HepG2 (cell line): ENCODE measurements around the gene TGFBR1. TPM values are rescaled to one million over a fixed set of nuclear protein-coding genes. Genes with fewer than 3 reads are reported as not detected.

ENCODE experiments used
- CENPT ChIP-seq: sonication (generic); formaldehyde crosslinking; IDR thresholded peaks from 2 replicates; pipeline ENCODE4 v1.8.0; 2022; ENCODE audit warnings: low read depth, mild to moderate bottlenecking, moderate library complexity, missing genetic modification reagents
- ETV5 ChIP-seq: IDR thresholded peaks from 2 replicates; pipeline ENCODE4 v1.6.1; 2018; ENCODE audit warnings: missing biosample characterization, missing genetic modification reagents, inconsistent platforms, borderline replicate concordance
- GPN1 ChIP-seq: sonication (generic); formaldehyde crosslinking; IDR thresholded peaks from 2 replicates; pipeline ENCODE4 v1.5.1; 2020; ENCODE audit warnings: missing genetic modification reagents, borderline replicate concordance
- NKX3-1 ChIP-seq: sonication (generic); formaldehyde crosslinking; IDR thresholded peaks from 2 replicates; pipeline ENCODE4 v1.5.0; 2020; ENCODE audit warnings: missing genetic modification reagents
- ONECUT2 ChIP-seq: sonication (generic); formaldehyde crosslinking; IDR thresholded peaks from 2 replicates; pipeline ENCODE4 v1.4.0; 2020; ENCODE audit warnings: missing genetic modification reagents
- PHF8 ChIP-seq: sonication (generic); formaldehyde crosslinking; IDR thresholded peaks from 2 replicates; pipeline ENCODE4 v1.5.0; 2020; ENCODE audit warnings: missing genetic modification reagents
- SCMH1 ChIP-seq: sonication (generic); formaldehyde crosslinking; IDR thresholded peaks from 2 replicates; pipeline ENCODE4 v1.9.0; 2021; ENCODE audit warnings: missing genetic modification reagents, mild to moderate bottlenecking, borderline replicate concordance
- TMF1 ChIP-seq: sonication (generic); formaldehyde crosslinking; IDR thresholded peaks from 2 replicates; pipeline ENCODE4 v1.8.1; 2022; ENCODE audit warnings: low read depth, missing genetic modification reagents
- TSC22D2 ChIP-seq: sonication (generic); formaldehyde crosslinking; IDR thresholded peaks from 2 replicates; pipeline ENCODE4 v1.5.1; 2020; ENCODE audit warnings: missing genetic modification reagents, mild to moderate bottlenecking, borderline replicate concordance
- U2AF1 ChIP-seq: fragments of 200-400 bp; formaldehyde crosslinking; optimal IDR thresholded peaks from 2 replicates; pipeline ENCODE3; 2017; ENCODE audit warnings: mild to moderate bottlenecking, low read depth, low read length
- ZFP36L2 ChIP-seq: sonication (generic); formaldehyde crosslinking; IDR thresholded peaks from 2 replicates; pipeline ENCODE4 v1.4.0; 2020; ENCODE audit warnings: missing genetic modification reagents
- ZIK1 ChIP-seq: sonication (generic); formaldehyde crosslinking; IDR thresholded peaks from 2 replicates; pipeline ENCODE4 v1.5.0; 2020; ENCODE audit warnings: mild to moderate bottlenecking, low read depth, missing genetic modification reagents, borderline replicate concordance
- ZKSCAN8 ChIP-seq: IDR thresholded peaks from 2 replicates; pipeline ENCODE4 v1.6.1; 2016; ENCODE audit warnings: borderline replicate concordance, missing genetic modification reagents, missing compliant biosample characterization
- ZNF282 ChIP-seq: fragments of 450-650 bp; IDR thresholded peaks from 2 replicates; pipeline ENCODE4 v1.6.1; 2018; ENCODE audit not compliant: partially characterized antibody
- ZNF329 ChIP-seq: sonication (generic); formaldehyde crosslinking; IDR thresholded peaks from 2 replicates; pipeline ENCODE4 v1.9.0; 2021; ENCODE audit warnings: low read depth, mild to moderate bottlenecking, missing genetic modification reagents
- ZNF747 ChIP-seq: sonication (generic); formaldehyde crosslinking; IDR thresholded peaks from 2 replicates; pipeline ENCODE4 v1.8.1; 2023; ENCODE audit warnings: missing genetic modification reagents, mild to moderate bottlenecking, borderline replicate concordance
- ZNF839 ChIP-seq: sonication (generic); formaldehyde crosslinking; IDR thresholded peaks from 2 replicates; pipeline ENCODE4 v1.4.0; 2020; ENCODE audit warnings: missing genetic modification reagents, mild to moderate bottlenecking, borderline replicate concordance
- ZNF891 ChIP-seq: sonication (generic); formaldehyde crosslinking; IDR thresholded peaks from 2 replicates; pipeline ENCODE4 v1.5.0; 2020; ENCODE audit warnings: mild to moderate bottlenecking, missing genetic modification reagents
- polyA plus RNA-seq, 8 experiments: library from polyadenylated mRNA; depleted of rRNA in 3 of 8; stranded (reverse) in 7 of 8; unstranded in 1 of 8; fragments of >200 nt; fragmentation: Illumina TruSeq in 4 of 8; extraction: Trizol in 4 of 8; gene quantifications; 2 replicates each; pipeline versions ENCODE4 v1.2.1 to v1.2.3, GENCODE V29; 2011 to 2016; ENCODE audit warnings: low read depth in 4 of 8, missing spikeins in 1 of 8, mixed read lengths in 1 of 8; ENCODE audit not compliant: insufficient read depth in 1 of 8
- total RNA-seq, 5 experiments: library from RNA; depleted of rRNA; stranded (reverse); fragments of >200 nt; fragmentation: Illumina TruSeq; extraction: Trizol; gene quantifications; 2 replicates each; pipeline ENCODE4 v1.2.3, GENCODE V29; 2016; ENCODE audit warnings: low read depth in 1 of 5
- TF ChIP-seq, protein P1 (sequence below): sonication (generic); formaldehyde crosslinking; IDR thresholded peaks from 2 replicates; pipeline ENCODE4 v1.8.1; 2023; ENCODE audit warnings: mild to moderate bottlenecking, missing genetic modification reagents
- TF ChIP-seq, protein P2 (sequence below), 2 experiments: sonication (generic) in 1 of 2; formaldehyde crosslinking in 1 of 2; IDR thresholded peaks; 2 replicates each; pipeline versions ENCODE4 v1.4.0 to v1.6.1; 2016 to 2020; ENCODE audit warnings: borderline replicate concordance in 1 of 2, low read depth in 1 of 2, mild to moderate bottlenecking in 1 of 2, missing genetic modification reagents in 1 of 2
- TF ChIP-seq, protein P3 (sequence below): sonication (generic); formaldehyde crosslinking; IDR thresholded peaks from 2 replicates; pipeline ENCODE4 v1.8.0; 2022; ENCODE audit warnings: missing genetic modification reagents, mild to moderate bottlenecking, moderate library complexity, borderline replicate concordance

TGFBR1 gene
- total and polyA plus RNA-seq, 2 of the 13 experiments (the other 11 are each of a cell fraction or from before 2014, with no cell fraction given): 16.8 to 23.9 TPM

DNA sequence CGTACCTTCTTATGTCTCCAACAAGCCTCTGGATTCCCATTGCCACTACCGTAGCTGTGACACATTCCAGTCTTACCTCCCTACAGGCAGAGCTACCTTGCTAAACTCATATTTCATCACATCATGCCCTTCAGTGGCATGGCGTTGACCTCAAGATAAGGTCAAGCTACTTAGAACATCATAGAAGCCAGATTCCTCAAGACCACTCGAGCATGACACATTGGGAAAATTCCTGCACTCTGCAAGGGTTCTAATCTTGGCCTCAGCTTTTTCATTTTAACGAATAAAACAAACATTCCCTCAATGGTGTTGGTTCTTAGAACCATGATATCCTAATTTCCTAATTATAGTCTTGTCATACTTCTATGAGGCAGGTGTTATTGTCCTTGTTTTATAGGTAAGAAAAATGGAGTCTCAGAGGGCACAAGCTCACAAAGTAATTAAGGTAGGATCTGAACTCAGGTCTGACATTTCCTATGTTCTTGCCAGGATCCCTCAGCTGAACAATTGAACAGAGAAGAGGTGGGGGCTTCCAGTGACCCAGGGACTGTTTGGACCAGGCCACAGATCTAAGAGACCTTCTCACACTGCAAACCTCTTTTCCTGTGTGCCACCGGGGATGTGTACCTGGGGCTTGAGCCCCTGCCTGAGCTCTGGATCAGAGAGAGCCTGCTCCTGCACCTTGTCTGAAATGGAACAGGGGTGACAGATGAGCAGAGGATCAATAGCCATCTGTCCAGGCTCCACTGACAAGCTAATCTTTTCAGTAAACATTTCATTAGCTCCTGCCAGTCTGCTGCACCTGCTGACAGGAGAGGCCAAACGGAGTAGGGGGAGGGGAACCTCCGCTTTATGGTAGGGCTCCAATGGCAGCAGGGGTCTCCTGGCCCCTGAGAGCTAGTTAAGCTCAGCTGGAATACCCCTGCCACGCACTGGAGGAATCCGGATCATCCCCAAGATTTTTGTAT lies 67.5 kb downstream of the TGFBR1 start (continued):
- TF ChIP-seq, protein P1, sequence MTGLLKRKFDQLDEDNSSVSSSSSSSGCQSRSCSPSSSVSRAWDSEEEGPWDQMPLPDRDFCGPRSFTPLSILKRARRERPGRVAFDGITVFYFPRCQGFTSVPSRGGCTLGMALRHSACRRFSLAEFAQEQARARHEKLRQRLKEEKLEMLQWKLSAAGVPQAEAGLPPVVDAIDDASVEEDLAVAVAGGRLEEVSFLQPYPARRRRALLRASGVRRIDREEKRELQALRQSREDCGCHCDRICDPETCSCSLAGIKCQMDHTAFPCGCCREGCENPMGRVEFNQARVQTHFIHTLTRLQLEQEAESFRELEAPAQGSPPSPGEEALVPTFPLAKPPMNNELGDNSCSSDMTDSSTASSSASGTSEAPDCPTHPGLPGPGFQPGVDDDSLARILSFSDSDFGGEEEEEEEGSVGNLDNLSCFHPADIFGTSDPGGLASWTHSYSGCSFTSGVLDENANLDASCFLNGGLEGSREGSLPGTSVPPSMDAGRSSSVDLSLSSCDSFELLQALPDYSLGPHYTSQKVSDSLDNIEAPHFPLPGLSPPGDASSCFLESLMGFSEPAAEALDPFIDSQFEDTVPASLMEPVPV (CRISPR knock-in tag): no peak
- TF ChIP-seq NKX3-1 (CRISPR knock-in tag): no peak
- TF ChIP-seq, protein P2, sequence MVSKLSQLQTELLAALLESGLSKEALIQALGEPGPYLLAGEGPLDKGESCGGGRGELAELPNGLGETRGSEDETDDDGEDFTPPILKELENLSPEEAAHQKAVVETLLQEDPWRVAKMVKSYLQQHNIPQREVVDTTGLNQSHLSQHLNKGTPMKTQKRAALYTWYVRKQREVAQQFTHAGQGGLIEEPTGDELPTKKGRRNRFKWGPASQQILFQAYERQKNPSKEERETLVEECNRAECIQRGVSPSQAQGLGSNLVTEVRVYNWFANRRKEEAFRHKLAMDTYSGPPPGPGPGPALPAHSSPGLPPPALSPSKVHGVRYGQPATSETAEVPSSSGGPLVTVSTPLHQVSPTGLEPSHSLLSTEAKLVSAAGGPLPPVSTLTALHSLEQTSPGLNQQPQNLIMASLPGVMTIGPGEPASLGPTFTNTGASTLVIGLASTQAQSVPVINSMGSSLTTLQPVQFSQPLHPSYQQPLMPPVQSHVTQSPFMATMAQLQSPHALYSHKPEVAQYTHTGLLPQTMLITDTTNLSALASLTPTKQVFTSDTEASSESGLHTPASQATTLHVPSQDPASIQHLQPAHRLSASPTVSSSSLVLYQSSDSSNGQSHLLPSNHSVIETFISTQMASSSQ (IDR thresholded peaks at IDR 0.05; ENCODE audit: low read depth): no peak
- TF ChIP-seq, protein P2 (CRISPR knock-in tag; IDR thresholded peaks at IDR 0.05; ENCODE audit: borderline replicate concordance): peak; percentile 67; the same call in 1 of the 2 replicates
- no peak for TF ChIP-seq ZFP36L2
- no peak for TF ChIP-seq PHF8
- TF ChIP-seq ONECUT2 (CRISPR knock-in tag): peak; percentile 94
- no peak for TF ChIP-seq ZNF891
- TF ChIP-seq ZNF747 (CRISPR knock-in tag): no peak
- TF ChIP-seq ETV5: peak; percentile 38; the same call in 1 of the 2 replicates
- TF ChIP-seq ZNF329 (CRISPR knock-in tag): no peak
- no peak for TF ChIP-seq ZIK1 (CRISPR knock-in tag)
- TF ChIP-seq ZNF839: no peak
- TF ChIP-seq CENPT (CRISPR knock-in tag): no peak
- no peak for TF ChIP-seq ZNF282
- TF ChIP-seq GPN1 (CRISPR knock-in tag): no peak
- TF ChIP-seq TMF1 (CRISPR knock-in tag): no peak
- no peak for TF ChIP-seq ZKSCAN8 (CRISPR knock-in tag)
- TF ChIP-seq, protein P3, sequence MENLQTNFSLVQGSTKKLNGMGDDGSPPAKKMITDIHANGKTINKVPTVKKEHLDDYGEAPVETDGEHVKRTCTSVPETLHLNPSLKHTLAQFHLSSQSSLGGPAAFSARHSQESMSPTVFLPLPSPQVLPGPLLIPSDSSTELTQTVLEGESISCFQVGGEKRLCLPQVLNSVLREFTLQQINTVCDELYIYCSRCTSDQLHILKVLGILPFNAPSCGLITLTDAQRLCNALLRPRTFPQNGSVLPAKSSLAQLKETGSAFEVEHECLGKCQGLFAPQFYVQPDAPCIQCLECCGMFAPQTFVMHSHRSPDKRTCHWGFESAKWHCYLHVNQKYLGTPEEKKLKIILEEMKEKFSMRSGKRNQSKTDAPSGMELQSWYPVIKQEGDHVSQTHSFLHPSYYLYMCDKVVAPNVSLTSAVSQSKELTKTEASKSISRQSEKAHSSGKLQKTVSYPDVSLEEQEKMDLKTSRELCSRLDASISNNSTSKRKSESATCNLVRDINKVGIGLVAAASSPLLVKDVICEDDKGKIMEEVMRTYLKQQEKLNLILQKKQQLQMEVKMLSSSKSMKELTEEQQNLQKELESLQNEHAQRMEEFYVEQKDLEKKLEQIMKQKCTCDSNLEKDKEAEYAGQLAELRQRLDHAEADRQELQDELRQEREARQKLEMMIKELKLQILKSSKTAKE (CRISPR knock-in tag): peak; percentile 55; the same call in 1 of the 2 replicates
- no peak for TF ChIP-seq SCMH1 (CRISPR knock-in tag)
- no peak for TF ChIP-seq TSC22D2 (CRISPR knock-in tag)
- TF ChIP-seq U2AF1: no peak
